Esophagus muscularis mucosa (tissue), 4 donors: ENCODE data around the gene RAB3A.
A peak's percentile ranks its signal among the peaks of the same experiment; 100 is the strongest.

Source experiments
- EP300 ChIP-seq: sonication (generic); formaldehyde crosslinking; IDR thresholded peaks from one replicate; pipeline ENCODE4 v1.6.1; 2017; ENCODE audit warnings: antibody characterized with exemption
- POLR2A ChIP-seq: fragments of 450-650 bp; IDR thresholded peaks from one replicate; pipeline ENCODE4 v1.6.1; 2017; ENCODE audit warnings: antibody characterized with exemption, moderate library complexity, mild to moderate bottlenecking, low read depth
- TF ChIP-seq, protein P1 (sequence below), 3 experiments: fragments of 200-600 bp in 2 of 3; fragments of 450-650 bp in 1 of 3; sonication (generic) in 2 of 3; IDR thresholded peaks; one replicate each; pipeline ENCODE4 v1.5.1; 2017 to 2019; ENCODE audit warnings: antibody characterized with exemption in 3 of 3, mild to moderate bottlenecking in 2 of 3, moderate library complexity in 1 of 3

DNA sequence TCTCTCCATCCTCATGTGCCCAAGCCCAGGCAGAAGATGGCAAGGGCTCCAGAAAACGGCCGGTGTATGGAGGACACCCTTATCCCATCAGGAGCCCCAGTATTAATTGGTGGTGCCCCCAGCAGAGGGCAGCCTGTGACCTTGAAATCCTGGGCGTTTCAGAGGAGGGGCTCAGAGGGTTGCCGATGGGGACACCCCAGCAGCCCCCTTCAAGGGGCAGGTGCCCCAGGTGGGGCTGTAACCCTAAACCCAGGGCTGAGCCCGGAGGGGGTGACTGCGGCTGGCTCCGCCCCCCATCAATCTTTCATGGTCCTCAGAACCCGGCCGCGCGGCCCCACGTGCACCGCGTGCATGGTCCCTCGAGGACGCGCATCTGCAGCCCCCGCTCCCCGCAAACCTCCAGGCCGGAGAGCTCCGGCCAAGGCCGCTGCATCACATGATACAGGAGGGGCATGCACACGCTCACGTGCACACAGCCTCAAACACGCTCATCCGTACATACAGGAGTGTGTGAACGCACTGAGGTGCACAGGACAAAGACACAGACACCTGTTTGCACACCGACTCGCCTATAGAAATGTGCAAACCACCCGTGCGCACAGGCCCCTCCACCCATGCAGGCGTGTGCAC is 949 bp downstream of the RAB3A start:
- TF ChIP-seq POLR2A (no peak), EP300 (no peak)
- TF ChIP-seq, protein P1, sequence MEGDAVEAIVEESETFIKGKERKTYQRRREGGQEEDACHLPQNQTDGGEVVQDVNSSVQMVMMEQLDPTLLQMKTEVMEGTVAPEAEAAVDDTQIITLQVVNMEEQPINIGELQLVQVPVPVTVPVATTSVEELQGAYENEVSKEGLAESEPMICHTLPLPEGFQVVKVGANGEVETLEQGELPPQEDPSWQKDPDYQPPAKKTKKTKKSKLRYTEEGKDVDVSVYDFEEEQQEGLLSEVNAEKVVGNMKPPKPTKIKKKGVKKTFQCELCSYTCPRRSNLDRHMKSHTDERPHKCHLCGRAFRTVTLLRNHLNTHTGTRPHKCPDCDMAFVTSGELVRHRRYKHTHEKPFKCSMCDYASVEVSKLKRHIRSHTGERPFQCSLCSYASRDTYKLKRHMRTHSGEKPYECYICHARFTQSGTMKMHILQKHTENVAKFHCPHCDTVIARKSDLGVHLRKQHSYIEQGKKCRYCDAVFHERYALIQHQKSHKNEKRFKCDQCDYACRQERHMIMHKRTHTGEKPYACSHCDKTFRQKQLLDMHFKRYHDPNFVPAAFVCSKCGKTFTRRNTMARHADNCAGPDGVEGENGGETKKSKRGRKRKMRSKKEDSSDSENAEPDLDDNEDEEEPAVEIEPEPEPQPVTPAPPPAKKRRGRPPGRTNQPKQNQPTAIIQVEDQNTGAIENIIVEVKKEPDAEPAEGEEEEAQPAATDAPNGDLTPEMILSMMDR (IDR thresholded peaks at IDR 0.05), result peak; percentile 12 to 37 (median 27)
